NCI-H1694 treated with DMSO at 0.1 percent for 48 hours (cell line): Measurements from ENCODE around the gene ARSA.
"Not testable (repeated sequence)": the region's sequence is repeated elsewhere in the genome, so short reads cannot be mapped to it uniquely, and the experiment has no call there.

Source experiments
- DNase-seq: peaks from one replicate; lab custom pipeline; 2025; lab: John Stamatoyannopoulos, UW

The ARSA gene

GRCh38 chr22:50621948-50622722 is 5.8 kb downstream of the ARSA start:
- peak; percentile 6 for DNase-seq

DNA sequence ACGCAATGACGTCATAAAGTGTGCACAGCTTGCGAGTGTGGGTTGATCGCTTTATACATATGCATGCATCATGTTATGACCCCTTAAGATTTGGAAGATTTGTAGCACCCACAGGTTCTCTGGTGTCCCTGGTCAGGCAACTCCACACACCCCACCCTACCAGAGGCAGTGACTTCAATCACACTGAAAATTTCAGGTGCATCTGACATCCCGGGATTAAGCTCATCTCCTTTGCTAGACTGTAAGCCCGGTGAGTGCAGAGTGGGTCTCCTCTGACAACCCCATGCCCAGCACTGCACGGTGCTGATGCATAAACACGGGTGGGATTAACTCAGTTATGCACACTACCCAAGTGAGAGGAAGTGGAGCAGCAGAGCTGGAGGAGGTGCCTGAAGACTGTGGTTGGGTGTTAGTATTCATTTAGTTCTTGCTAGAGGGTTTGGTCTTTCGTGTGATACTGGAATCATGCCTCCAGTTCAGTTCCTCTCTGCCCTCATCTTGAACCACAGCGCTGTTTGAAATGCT is 6.5 kb downstream of the ARSA start:
- DNase-seq, result no peak

GRCh38 chr22:50620593-50621355 is 7.2 kb downstream of the ARSA start:
- peak; percentile 76 for DNase-seq

DNA sequence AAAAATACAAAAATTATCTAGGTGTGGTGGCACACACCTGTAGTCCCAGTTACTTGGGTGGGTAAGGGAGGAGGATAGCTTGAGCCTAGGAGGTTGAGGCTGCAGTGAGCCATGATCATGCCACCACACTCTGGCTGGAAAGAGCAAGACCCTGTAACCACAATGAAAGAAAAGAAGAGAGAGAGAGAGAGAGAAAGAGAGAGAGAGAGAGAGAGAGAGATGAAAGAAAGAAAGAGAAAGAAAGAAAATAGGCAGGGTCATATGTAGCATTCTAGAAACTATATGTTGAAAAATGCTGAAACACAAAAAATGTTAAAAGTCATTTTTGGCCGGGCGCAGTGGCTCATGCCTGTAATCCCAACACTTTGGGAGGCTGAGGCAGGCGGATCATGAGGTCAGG is 13.7 kb downstream of the ARSA start:
- not testable (repeated sequence) for DNase-seq

GRCh38 chr22:50613291-50613981 is 14.5 kb downstream of the ARSA start:
- no peak for DNase-seq

- no peak for DNase-seq
These were observed 15.3 kb downstream of the ARSA start for GRCh38 chr22:50612528-50613221.

- DNase-seq, result no peak
These were observed 15.8 kb downstream of the ARSA start for GRCh38 chr22:50612168-50612527.

DNA sequence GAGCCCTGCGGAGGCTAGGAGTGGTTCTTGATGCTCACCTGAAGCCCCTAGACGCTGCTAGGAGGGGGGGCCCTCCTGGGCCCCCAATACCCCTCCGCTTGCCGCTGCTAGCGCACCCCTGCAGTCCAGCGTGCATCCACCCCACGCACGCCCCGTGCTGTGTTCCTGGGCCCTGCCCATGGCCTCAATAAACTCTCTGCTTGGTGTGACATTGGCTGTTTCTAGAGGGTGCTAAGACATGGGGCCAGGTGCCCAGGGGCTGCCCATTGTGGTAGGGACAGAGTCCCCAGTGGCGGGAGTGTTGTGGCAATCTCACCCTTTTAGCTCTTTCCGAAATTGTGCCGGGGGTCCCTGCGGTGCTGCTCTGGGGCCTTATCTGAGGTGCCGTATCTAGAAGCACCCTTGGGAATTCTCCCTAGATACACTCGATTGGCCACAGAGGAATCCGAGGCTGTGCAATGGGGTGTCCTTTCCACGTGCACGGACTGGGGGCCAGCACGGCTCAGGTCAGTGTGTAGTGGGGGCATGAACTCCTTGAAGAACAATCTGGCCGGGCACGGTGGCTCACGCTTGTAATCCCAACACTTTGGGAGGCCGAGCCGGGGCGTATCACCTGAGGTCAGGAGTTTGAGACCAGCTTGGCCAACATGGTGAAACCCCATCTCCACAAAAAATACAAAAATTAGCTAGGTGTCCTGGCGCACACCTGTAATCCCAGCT is 16.5 kb downstream of the ARSA start:
- DNase-seq, result no peak

GRCh38 chr22:50610581-50610980 is 17.4 kb downstream of the ARSA start:
- DNase-seq, result no peak

DNA sequence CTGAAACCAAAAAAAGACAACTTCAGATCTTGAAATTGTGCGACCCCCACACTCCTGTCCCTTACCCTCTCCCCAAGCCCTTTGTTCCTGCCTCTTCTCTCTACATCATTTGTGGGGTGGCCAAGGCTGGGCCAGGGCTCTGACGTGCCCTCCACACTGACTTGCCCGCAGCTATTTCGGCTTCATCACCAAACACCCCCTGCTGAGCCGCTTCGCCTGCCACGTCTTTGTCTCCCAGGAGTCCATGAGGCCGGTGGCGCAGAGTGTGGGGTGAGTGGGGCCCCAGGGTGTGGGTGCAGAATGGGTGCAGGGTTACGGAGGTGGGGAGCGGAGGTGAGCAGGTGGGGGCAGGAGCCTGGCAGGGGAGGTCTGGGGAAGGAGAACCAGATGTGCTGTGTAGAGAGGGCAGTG is 17.9 kb downstream of the ARSA start:
- DNase-seq, result no peak

DNA sequence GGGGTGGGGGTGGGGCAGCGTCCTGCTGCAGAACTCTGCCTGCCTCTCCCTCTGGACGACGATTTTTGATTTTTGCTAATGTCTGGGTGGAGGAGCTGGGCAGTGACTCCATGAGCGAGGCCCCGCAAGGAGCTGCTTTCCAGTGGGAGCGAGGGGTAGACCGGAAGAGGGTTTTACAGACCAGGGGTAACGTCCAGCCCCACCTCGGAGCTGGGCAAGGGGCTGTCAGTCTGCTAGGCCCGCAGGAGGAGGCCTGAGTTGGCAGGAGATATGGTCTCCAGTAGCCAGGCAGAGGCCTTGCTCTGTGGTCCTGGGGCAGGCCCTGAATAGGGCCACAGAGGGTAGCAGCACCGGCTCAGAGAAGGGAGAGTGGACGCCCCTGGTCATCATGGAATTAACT is 18.4 kb downstream of the ARSA start:
- DNase-seq, result no peak

GRCh38 chr22:50608996-50609395 is 19.0 kb downstream of the ARSA start:
- DNase-seq, result no peak

- DNase-seq, result not testable (repeated sequence)
These were observed 19.7 kb downstream of the ARSA start for GRCh38 chr22:50608058-50608840.

DNA sequence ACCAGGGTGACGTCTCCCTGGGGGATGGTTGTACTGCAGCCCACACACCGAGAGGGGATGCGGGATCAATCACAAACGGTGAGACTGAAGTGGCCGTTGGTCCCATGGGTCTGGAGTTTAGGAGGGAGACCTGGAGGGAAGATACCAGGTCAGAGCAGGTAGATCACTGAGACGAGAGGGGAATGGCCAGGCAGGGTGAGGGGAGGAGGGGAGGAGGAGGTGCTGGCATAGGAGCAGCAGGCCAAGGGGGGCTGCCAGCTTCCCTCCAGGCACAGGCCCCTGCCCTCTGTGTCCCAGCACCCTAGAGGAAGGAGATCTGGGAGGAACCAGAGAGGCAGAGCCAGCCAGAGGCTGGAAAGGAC is 20.3 kb downstream of the ARSA start:
- no peak for DNase-seq

DNA sequence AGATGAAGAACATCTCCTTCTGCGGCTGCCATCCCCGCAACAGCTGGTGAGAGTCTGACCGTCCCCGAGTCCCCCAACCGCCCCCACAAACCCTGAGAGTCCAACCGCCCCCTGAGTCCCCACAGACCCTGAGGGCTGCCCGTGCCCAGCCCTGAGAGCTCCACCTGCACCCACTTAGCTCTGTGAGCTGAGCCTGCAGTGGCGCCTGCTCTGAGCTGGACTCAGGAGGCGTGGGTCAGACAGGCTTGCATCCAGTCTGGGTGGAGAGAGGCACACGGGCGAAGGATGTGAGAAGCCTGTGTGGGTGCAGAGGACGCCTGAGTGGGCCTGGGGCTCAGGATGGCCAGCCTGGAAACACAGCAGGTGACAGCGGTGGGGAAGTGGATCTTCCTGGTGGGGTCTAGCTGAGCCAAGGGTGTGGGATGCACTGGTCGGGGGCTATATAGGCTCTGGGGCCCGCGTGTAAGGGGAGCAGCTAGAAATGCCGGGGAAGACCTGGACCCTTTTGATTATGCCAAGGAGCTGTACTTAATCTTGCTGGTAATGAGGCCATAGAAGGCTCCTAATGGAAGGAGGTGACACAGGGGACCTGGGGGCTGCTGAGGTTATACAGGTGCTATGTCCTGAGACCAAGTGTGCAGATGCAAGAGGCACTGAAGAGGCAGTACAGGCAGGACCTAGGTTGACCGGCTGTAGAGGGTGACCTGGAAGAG is 20.9 kb downstream of the ARSA start:
- no peak for DNase-seq

- no peak for DNase-seq
These were observed 21.6 kb downstream of the ARSA start for GRCh38 chr22:50606165-50606945.

GRCh38 chr22:50605613-50606074 is 22.3 kb downstream of the ARSA start:
- DNase-seq, result no peak

DNA sequence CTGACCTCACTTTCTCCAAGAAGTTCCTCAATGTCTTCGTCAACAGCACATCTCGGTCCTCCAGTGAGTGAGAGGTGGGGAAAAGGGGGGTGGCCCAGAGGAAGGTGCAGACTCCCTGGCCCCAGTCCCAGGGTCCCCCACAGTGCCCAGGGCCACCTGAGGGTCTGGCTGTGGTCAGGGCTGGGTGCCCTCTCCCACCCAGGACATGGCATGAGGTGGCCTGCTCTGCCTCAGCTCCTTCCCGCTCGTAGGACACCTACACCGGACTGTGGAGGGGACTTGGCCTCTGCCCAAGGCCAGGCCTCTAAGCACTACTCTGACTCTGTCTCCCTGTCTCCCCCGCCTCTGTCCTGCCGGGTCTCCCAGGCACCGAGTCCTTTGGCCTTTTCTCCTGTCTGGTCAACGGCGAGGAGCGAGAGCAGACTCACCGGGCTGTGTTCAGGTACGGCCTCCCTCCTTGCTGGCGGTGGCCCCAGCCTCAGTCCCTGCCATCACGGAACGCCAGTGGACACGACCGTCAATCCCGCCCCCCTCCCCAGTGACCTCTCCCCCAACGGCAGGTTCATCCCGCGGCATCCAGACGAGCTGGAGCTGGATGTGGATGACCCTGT is 22.8 kb downstream of the ARSA start:
- no peak for DNase-seq
